WTC11 (cell line): ENCODE measurements around the gene GALNT17. TPM values are rescaled to one million over a fixed set of nuclear protein-coding genes. Genes with fewer than 3 reads are reported as not detected.

Experiments
- ATAC-seq: fragments of 200-7000 bp; cut with Tn5 transposase; 2 replicates; pipeline ENCODE4 v1.10.0; 2021; ENCODE audit warnings: mild to moderate bottlenecking, moderate library complexity
- CTCF ChIA-PET: fragments of 300-600 bp; sonication (Branson Sonifier 250); formaldehyde crosslinking; loops from one replicate; lab custom pipeline; 2021; ENCODE audit warnings: antibody characterized with exemption; lab: Charles Lee
- POLR2A ChIA-PET: fragments of 350-600 bp; sonication (Branson Sonifier 250); formaldehyde crosslinking; loops from one replicate; lab custom pipeline; 2021; ENCODE audit warnings: antibody characterized with exemption; lab: Charles Lee
- DNase-seq: peaks from one replicate; pipeline ENCODE4 v3.0.0; 2021; ENCODE audit warnings: low spot score
- H3K27ac Mint-ChIP-seq: 2 replicates; pipeline ENCODE4 v1.8.0; 2021; ENCODE audit warnings: mixed read lengths
- H3K27me3 Mint-ChIP-seq: 2 replicates; pipeline ENCODE4 v1.8.0; 2021; ENCODE audit warnings: low read depth, mild to moderate bottlenecking, moderate library complexity, mixed read lengths
- H3K36me3 Mint-ChIP-seq: 2 replicates; pipeline ENCODE4 v1.8.0; 2021; ENCODE audit warnings: mixed read lengths
- H3K4me1 Mint-ChIP-seq: 2 replicates; pipeline ENCODE4 v1.8.0; 2022; ENCODE audit warnings: mixed read lengths
- H3K4me3 Mint-ChIP-seq: 2 replicates; pipeline ENCODE4 v1.8.0; 2021; ENCODE audit warnings: mild to moderate bottlenecking, moderate library complexity, mixed read lengths
- H3K9me3 Mint-ChIP-seq: 2 replicates; pipeline ENCODE4 v1.8.0; 2021; ENCODE audit warnings: mixed read lengths
- AR ChIP-seq: fragments of 250-450 bp; sonication (Bioruptor Pico); IDR thresholded peaks from 2 replicates; pipeline ENCODE4 v1.9.0; 2021; ENCODE audit warnings: mild to moderate bottlenecking
- ETV6 ChIP-seq: sonication (generic); formaldehyde crosslinking; IDR thresholded peaks from 2 replicates; pipeline ENCODE4 v1.8.1; 2022; ENCODE audit warnings: mild to moderate bottlenecking, missing genetic modification reagents
- FOXJ3 ChIP-seq: sonication (generic); formaldehyde crosslinking; IDR thresholded peaks from 2 replicates; pipeline ENCODE4 v1.9.0; 2021; ENCODE audit warnings: missing genetic modification reagents, mild to moderate bottlenecking, borderline replicate concordance
- FOXK1 ChIP-seq: sonication (generic); formaldehyde crosslinking; IDR thresholded peaks from 2 replicates; pipeline ENCODE4 v1.8.0; 2022; ENCODE audit warnings: mild to moderate bottlenecking, moderate library complexity, missing genetic modification reagents
- FOXP1 ChIP-seq: sonication (generic); formaldehyde crosslinking; IDR thresholded peaks from 2 replicates; pipeline ENCODE4 v1.8.0; 2022; ENCODE audit warnings: missing genetic modification reagents, mild to moderate bottlenecking, moderate library complexity, borderline replicate concordance
- HMGA2 ChIP-seq: fragments of 250-450 bp; sonication (Bioruptor Pico); IDR thresholded peaks from 2 replicates; pipeline ENCODE4 v1.4.0; 2021; ENCODE audit warnings: mild to moderate bottlenecking, moderate library complexity
- JUN ChIP-seq: sonication (generic); formaldehyde crosslinking; IDR thresholded peaks from 2 replicates; pipeline ENCODE4 v1.8.0; 2023; ENCODE audit warnings: mild to moderate bottlenecking, missing genetic modification reagents
- MLX ChIP-seq: sonication (generic); formaldehyde crosslinking; IDR thresholded peaks from 2 replicates; pipeline ENCODE4 v1.8.1; 2023; ENCODE audit warnings: mild to moderate bottlenecking, missing genetic modification reagents, moderate library complexity
- MYBL2 ChIP-seq: sonication (generic); formaldehyde crosslinking; IDR thresholded peaks from 2 replicates; pipeline ENCODE4 v1.8.1; 2023; ENCODE audit warnings: mild to moderate bottlenecking, moderate library complexity, missing genetic modification reagents
- NFATC4 ChIP-seq: fragments of 250-450 bp; sonication (Bioruptor Pico); IDR thresholded peaks from 2 replicates; pipeline ENCODE4 v1.9.0; 2021; ENCODE audit warnings: mild to moderate bottlenecking
- NR1H2 ChIP-seq: sonication (generic); formaldehyde crosslinking; IDR thresholded peaks from 2 replicates; pipeline ENCODE4 v1.9.0; 2021; ENCODE audit warnings: mild to moderate bottlenecking, moderate library complexity, missing genetic modification reagents
- SMAD4 ChIP-seq: sonication (generic); formaldehyde crosslinking; IDR thresholded peaks from 2 replicates; pipeline ENCODE4 v1.8.0; 2022; ENCODE audit warnings: mild to moderate bottlenecking, missing genetic modification reagents
- SOX15 ChIP-seq: fragments of 250-450 bp; sonication (Bioruptor Pico); IDR thresholded peaks from 2 replicates; pipeline ENCODE4 v1.9.0; 2021; ENCODE audit warnings: mild to moderate bottlenecking
- TP53 ChIP-seq: sonication (generic); formaldehyde crosslinking; IDR thresholded peaks from 2 replicates; pipeline ENCODE4 v1.8.1; 2023; ENCODE audit warnings: mild to moderate bottlenecking, missing genetic modification reagents
- ZBTB21 ChIP-seq: sonication (generic); formaldehyde crosslinking; IDR thresholded peaks from 2 replicates; pipeline ENCODE4 v1.8.1; 2023; ENCODE audit warnings: mild to moderate bottlenecking, missing genetic modification reagents, borderline replicate concordance
- ZNF263 ChIP-seq: sonication (generic); formaldehyde crosslinking; IDR thresholded peaks from 2 replicates; pipeline ENCODE4 v1.8.1; 2022; ENCODE audit warnings: low read depth, mild to moderate bottlenecking, moderate library complexity, missing genetic modification reagents
- ZNF281 ChIP-seq: sonication (generic); formaldehyde crosslinking; IDR thresholded peaks from 2 replicates; pipeline ENCODE4 v1.8.0; 2023; ENCODE audit warnings: mild to moderate bottlenecking, missing genetic modification reagents
- ZNF396 ChIP-seq: fragments of 250-450 bp; sonication (Bioruptor Pico); IDR thresholded peaks from 2 replicates; pipeline ENCODE4 v1.8.0; 2021; ENCODE audit warnings: mild to moderate bottlenecking, moderate library complexity, borderline replicate concordance
- total RNA-seq: library from RNA; stranded (reverse); gene quantifications from 3 replicates; pipeline ENCODE4 v1.2.3, GENCODE V29; 2021
- TF ChIP-seq, protein P1 (sequence below): sonication (generic); formaldehyde crosslinking; IDR thresholded peaks from 2 replicates; pipeline ENCODE4 v1.8.1; 2022; ENCODE audit warnings: mild to moderate bottlenecking, missing genetic modification reagents, moderate library complexity, borderline replicate concordance
- TF ChIP-seq, protein P2 (sequence below): sonication (generic); formaldehyde crosslinking; IDR thresholded peaks from 2 replicates; pipeline ENCODE4 v1.8.0; 2022; ENCODE audit warnings: mild to moderate bottlenecking, missing genetic modification reagents
- TF ChIP-seq, protein P3 (sequence below): fragments of 250-450 bp; sonication (Bioruptor Pico); IDR thresholded peaks from 2 replicates; pipeline ENCODE4 v1.9.0; 2021; ENCODE audit warnings: mild to moderate bottlenecking
- TF ChIP-seq, protein P4 (sequence below): sonication (generic); formaldehyde crosslinking; IDR thresholded peaks from 2 replicates; pipeline ENCODE4 v1.8.1; 2023; ENCODE audit warnings: mild to moderate bottlenecking, missing genetic modification reagents, moderate library complexity

The GALNT17 gene
- total RNA-seq, 1 experiment from 2014 or later, result 61.1 TPM

DNA sequence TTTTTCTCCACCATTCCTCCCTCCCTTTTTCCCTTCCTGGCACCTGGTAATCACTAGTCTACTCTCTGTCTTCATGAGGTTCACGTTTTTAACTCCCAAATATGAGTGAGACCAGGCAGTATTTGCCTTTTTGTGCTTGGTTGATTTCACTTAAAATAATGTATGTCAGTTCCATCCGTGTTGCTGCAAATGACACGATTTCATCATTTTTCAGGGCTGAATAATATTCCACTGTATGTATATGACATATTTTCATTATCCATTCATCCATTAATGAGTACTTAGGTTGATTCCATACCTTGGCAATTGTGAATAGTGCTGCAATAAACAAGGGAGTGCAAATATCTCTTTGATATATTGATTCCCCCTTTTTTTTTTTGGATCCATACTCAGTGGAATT, 25.8 kb downstream of the GALNT17 start:
- H3K9me3 Mint-ChIP-seq, result peaks cover 8% of the 10 kb centered on the region
- no peak for ATAC-seq
- no peak overlapping the region for H3K4me3 Mint-ChIP-seq

GRCh38 chr7:71165708-71166107, 33.8 kb downstream of the GALNT17 start:
- POLR2A ChIA-PET, result interaction anchor here (0.9 kb wide), 1 partner anchor 314 kb away, joined by 4 read pairs; no protein-coding TSS in a partner anchor
- ATAC-seq, result peak; percentile 92
- H3K27me3 Mint-ChIP-seq, result no peaks in the 10 kb centered on the region

More for the DNA sequence above, 25.8 kb downstream of the GALNT17 start:
- TF ChIP-seq JUN (CRISPR knock-in tag) (no peak), NFATC4 (CRISPR knock-in tag) (no peak), MLX (CRISPR knock-in tag) (no peak), ZNF281 (CRISPR knock-in tag) (no peak), FOXK1 (CRISPR knock-in tag) (no peak), AR (CRISPR knock-in tag) (no peak), ETV6 (CRISPR knock-in tag) (no peak), FOXP1 (CRISPR knock-in tag) (no peak), ZNF263 (CRISPR knock-in tag) (no peak)
- TF ChIP-seq, protein P1, sequence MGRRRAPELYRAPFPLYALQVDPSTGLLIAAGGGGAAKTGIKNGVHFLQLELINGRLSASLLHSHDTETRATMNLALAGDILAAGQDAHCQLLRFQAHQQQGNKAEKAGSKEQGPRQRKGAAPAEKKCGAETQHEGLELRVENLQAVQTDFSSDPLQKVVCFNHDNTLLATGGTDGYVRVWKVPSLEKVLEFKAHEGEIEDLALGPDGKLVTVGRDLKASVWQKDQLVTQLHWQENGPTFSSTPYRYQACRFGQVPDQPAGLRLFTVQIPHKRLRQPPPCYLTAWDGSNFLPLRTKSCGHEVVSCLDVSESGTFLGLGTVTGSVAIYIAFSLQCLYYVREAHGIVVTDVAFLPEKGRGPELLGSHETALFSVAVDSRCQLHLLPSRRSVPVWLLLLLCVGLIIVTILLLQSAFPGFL (CRISPR knock-in tag), result no peak
- TF ChIP-seq, all 79 proteins: peak for 0
- Mint-ChIP-seq H3K4me1 (peaks cover 12% of the 10 kb centered on the region), H3K36me3 (peaks cover 33% of the 10 kb centered on the region), H3K27me3 (no peaks in the 10 kb centered on the region), H3K27ac (no peak overlapping the region)
- POLR2A ChIA-PET, result no interaction called here
- no peak for DNase-seq
- CTCF ChIA-PET, result no interaction called here

DNA sequence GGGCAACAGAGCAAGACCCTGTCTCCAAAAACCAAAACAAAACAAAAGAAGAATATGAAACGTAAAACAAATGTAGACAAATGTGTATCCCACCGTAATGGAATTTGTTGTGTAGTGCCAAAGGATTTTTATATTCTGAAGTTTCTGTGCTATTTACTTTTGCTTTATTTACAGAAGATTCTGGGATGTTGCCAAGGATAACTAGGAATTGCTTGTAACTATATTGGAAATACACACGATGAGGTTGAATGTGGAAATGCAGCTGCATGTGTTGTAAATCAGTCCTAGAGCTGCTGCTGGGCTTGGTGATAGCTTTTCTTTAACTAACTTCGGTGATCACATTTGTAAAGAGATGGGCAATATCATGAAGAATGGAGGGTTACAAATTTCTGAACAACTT, 39.5 kb downstream of the GALNT17 start:
- peaks cover 6% of the 10 kb centered on the region; the same call in 1 of the 2 replicates for H3K9me3 Mint-ChIP-seq
- no peak overlapping the region for H3K27ac Mint-ChIP-seq
- ChIA-PET POLR2A (no interaction called here), CTCF (no interaction called here)
- H3K27me3 Mint-ChIP-seq, result no peaks in the 10 kb centered on the region
- H3K4me3 Mint-ChIP-seq, result no peak overlapping the region
- no peak for ATAC-seq
- no peak for DNase-seq
- peaks cover 4% of the 10 kb centered on the region for H3K4me1 Mint-ChIP-seq
- H3K36me3 Mint-ChIP-seq, result peaks cover 14% of the 10 kb centered on the region
- TF ChIP-seq MLX (CRISPR knock-in tag) (no peak), TP53 (no peak), SOX15 (CRISPR knock-in tag) (no peak), SMAD4 (CRISPR knock-in tag) (no peak), ZNF396 (CRISPR knock-in tag) (no peak), NR1H2 (CRISPR knock-in tag) (no peak)
- TF ChIP-seq, protein P2, sequence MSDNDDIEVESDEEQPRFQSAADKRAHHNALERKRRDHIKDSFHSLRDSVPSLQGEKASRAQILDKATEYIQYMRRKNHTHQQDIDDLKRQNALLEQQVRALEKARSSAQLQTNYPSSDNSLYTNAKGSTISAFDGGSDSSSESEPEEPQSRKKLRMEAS (CRISPR knock-in tag), result no peak
- TF ChIP-seq, protein P3, sequence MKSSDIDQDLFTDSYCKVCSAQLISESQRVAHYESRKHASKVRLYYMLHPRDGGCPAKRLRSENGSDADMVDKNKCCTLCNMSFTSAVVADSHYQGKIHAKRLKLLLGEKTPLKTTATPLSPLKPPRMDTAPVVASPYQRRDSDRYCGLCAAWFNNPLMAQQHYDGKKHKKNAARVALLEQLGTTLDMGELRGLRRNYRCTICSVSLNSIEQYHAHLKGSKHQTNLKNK, result no peak
- TF ChIP-seq, protein P4, sequence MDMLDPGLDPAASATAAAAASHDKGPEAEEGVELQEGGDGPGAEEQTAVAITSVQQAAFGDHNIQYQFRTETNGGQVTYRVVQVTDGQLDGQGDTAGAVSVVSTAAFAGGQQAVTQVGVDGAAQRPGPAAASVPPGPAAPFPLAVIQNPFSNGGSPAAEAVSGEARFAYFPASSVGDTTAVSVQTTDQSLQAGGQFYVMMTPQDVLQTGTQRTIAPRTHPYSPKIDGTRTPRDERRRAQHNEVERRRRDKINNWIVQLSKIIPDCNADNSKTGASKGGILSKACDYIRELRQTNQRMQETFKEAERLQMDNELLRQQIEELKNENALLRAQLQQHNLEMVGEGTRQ (CRISPR knock-in tag), result no peak

More at GRCh38 chr7:71165708-71166107, 33.8 kb downstream of the GALNT17 start:
- H3K4me3 Mint-ChIP-seq, result no peak overlapping the region
- CTCF ChIA-PET, result interaction anchor here (0.7 to 1.6 kb wide), 16 partner anchors 9 to 571 kb away, joined by 3 to 7 read pairs (median 4); no protein-coding TSS in a partner anchor
- H3K4me1 Mint-ChIP-seq, result peaks cover 4% of the 10 kb centered on the region
- H3K27ac Mint-ChIP-seq, result no peak overlapping the region
- TF ChIP-seq FOXJ3 (CRISPR knock-in tag) (no peak), ZBTB21 (no peak), HMGA2 (CRISPR knock-in tag) (no peak), MYBL2 (CRISPR knock-in tag) (no peak)
- TF ChIP-seq, protein P3, result no peak
- H3K9me3 Mint-ChIP-seq, result no peaks in the 10 kb centered on the region; the same call in 1 of the 2 replicates
- peak; percentile 42 for DNase-seq
- H3K36me3 Mint-ChIP-seq, result peaks cover 6% of the 10 kb centered on the region; the same call in 1 of the 2 replicates
